T47D (cell line): ENCODE data around the gene DDIT3.

Experiments
- DNase-seq, 2 experiments: peaks; one replicate each; pipeline versions ENCODE4 v3.0.0 to v3.0.0-alpha.2; 2011 to 2012; ENCODE audit warnings: low read depth in 1 of 2, low spot score in 1 of 2
- JUND ChIP-seq: IDR thresholded peaks from 2 replicates; pipeline ENCODE4 v1.6.1; 2012; ENCODE audit warnings: low read depth
- in situ Hi-C: cut with HindIII; loops from 2 replicates; pipeline ENCODE4 v1.10.0; 2016; ENCODE audit warnings: low sequenced_read_pairs, low pct_unique_long_range_greater_than_20kb

The DDIT3 gene

GRCh38 chr12:57476162-57476992 is 43.9 kb downstream of the DDIT3 start:
- DNase-seq, result no peak
- TF ChIP-seq JUND, result no peak
- in situ Hi-C loops, result no loop called here

GRCh38 chr12:57475271-57476161 is 44.8 kb downstream of the DDIT3 start:
- no peak for TF ChIP-seq JUND
- no peak for DNase-seq
- in situ Hi-C loops, result no loop called here

- in situ Hi-C loops, result no loop called here
- TF ChIP-seq JUND, result no peak
- DNase-seq, result no peak
Observed at GRCh38 chr12:57474862-57475261, 45.5 kb downstream of the DDIT3 start.

DNA sequence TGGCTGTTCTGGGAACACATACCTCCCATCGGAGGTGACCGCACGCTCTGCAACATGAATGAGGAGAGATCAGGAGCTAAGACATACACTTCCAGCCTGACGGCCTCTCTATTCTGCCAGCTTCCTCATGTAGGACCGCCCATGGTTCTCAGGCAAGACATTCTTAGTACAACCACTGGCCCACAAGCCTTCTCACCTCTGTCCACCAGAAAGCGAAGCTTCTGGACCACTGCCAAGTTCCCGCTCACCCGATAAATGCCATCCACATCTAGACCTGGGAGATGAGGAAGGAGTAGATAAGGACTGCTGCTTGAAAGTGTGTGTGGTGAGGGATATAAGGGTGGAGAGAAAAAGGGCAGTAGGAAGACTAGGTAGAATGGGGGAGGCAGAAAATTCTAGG is 45.9 kb downstream of the DDIT3 start:
- no peak for TF ChIP-seq JUND
- in situ Hi-C loops, result no loop called here
- DNase-seq, result no peak

DNA sequence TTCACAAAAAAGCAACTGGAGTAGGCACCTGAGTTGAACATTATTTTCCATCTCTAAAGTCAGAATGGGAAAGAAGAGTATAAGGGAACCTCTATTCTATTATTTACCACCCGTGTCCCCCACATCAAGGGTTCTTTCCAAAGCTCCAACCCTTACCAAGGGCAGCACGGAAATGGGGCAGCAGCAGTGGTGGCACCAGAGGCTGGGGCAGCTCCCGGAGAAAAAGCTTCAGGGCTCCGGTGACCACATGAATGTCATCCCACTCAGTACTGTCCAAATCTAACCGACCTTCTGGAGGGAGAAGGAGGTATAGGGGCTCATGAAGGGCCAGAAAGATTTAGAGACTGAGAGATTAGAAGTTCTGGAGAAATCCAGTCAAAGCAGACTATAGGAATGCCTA is 46.4 kb downstream of the DDIT3 start:
- TF ChIP-seq JUND, result no peak
- in situ Hi-C loops, result no loop called here
- DNase-seq, result no peak

GRCh38 chr12:57473392-57473791 is 46.9 kb downstream of the DDIT3 start:
- no peak for TF ChIP-seq JUND
- no peak for DNase-seq
- in situ Hi-C loops, result no loop called here

- DNase-seq, result no peak
- in situ Hi-C loops, result no loop called here
- TF ChIP-seq JUND, result no peak
Observed at GRCh38 chr12:57472391-57472790, 47.9 kb downstream of the DDIT3 start.

- in situ Hi-C loops, result no loop called here
- DNase-seq, result no peak
- TF ChIP-seq JUND, result no peak
Observed at GRCh38 chr12:57471661-57472060, 48.7 kb downstream of the DDIT3 start.

- no peak for DNase-seq
- no peak for TF ChIP-seq JUND
- in situ Hi-C loops, result no loop called here
Observed at GRCh38 chr12:57470970-57471656, 49.2 kb downstream of the DDIT3 start.

GRCh38 chr12:57470286-57470969 is 49.9 kb downstream of the DDIT3 start:
- in situ Hi-C loops, result no loop called here

GRCh38 chr12:57469296-57470164 is 50.8 kb downstream of the DDIT3 start:
- in situ Hi-C loops, result no loop called here
- DNase-seq, result no peak
- TF ChIP-seq JUND, result no peak

More at GRCh38 chr12:57470286-57470969, 49.9 kb downstream of the DDIT3 start:
- no peak for TF ChIP-seq JUND
- no peak for DNase-seq
